B cell (primary cell): Measurements from ENCODE around the gene C3orf22. TPM values are rescaled to one million over a fixed set of nuclear protein-coding genes. Genes with fewer than 3 reads are reported as not detected.

Experiments
- ATAC-seq: fragments of 200-7000 bp; cut with Tn5 transposase; one replicate; pipeline ENCODE4 v1.10.0; 2021; ENCODE audit warnings: low read depth, mild to moderate bottlenecking, moderate number of reproducible peaks, moderate library complexity
- CTCF ChIA-PET: fragments of 350-600 bp; sonication (Branson Sonifier 250); formaldehyde crosslinking; loops from one replicate; lab custom pipeline; 2021; ENCODE audit warnings: antibody characterized with exemption, inconsistent platforms; lab: Charles Lee
- POLR2A ChIA-PET: fragments of 350-600 bp; sonication (Branson Sonifier 250); formaldehyde crosslinking; loops from one replicate; lab custom pipeline; 2021; ENCODE audit warnings: antibody characterized with exemption; lab: Charles Lee
- DNase-seq: peaks from one replicate; pipeline ENCODE4 v3.0.0; 2013
- H2AFZ ChIP-seq: 2 replicates; pipeline ENCODE4 v1.6.1; 2012; ENCODE audit warnings: mild to moderate bottlenecking, low read depth, low read length; ENCODE audit not compliant: insufficient read depth, poor library complexity, severe bottlenecking
- H3K27ac ChIP-seq, 2 donors: 1 replicate in 1 of 2; 2 replicates in 1 of 2; pipeline ENCODE4 v1.5.1; 2012 to 2013; ENCODE audit warnings: low read length in 2 of 2, mild to moderate bottlenecking in 2 of 2, moderate library complexity in 1 of 2
- H3K27me3 ChIP-seq, 4 experiments: fragments of 200-600 bp in 1 of 4; sonication (generic) in 1 of 4; replicated peaks in 1 of 4; 1 replicate in 2 of 4; 2 replicates in 2 of 4; pipeline versions ENCODE4 v1.6.1 to v1.7.0; 2013 to 2016; ENCODE audit warnings: low read length in 3 of 4, mild to moderate bottlenecking in 2 of 4, mixed read lengths in 1 of 4, moderate library complexity in 1 of 4; ENCODE audit not compliant: insufficient read depth in 4 of 4, control insufficient read depth in 3 of 4; ENCODE audit errors: control extremely low read depth in 1 of 4
- H3K36me3 ChIP-seq, 2 experiments: replicated peaks in 1 of 2; 1 replicate in 1 of 2; 2 replicates in 1 of 2; pipeline versions ENCODE4 v1.6.1 to v1.7.1; 2013; ENCODE audit warnings: low read length in 1 of 2; ENCODE audit not compliant: insufficient read depth in 2 of 2, control insufficient read depth in 1 of 2; ENCODE audit errors: control extremely low read depth in 1 of 2, extremely low read depth in 1 of 2
- H3K4me1 ChIP-seq, 2 donors: fragments of 200-600 bp in 1 of 2; sonication (generic) in 1 of 2; 1 replicate in 1 of 2; 2 replicates in 1 of 2; pipeline versions ENCODE4 v1.5.1 to v1.6.1; 2013 to 2017; ENCODE audit warnings: low read length in 2 of 2; ENCODE audit not compliant: control insufficient read depth in 2 of 2, insufficient read depth in 2 of 2
- H3K4me2 ChIP-seq: replicated peaks from 2 replicates; pipeline ENCODE3; 2012; ENCODE audit warnings: mild to moderate bottlenecking, low read depth, low read length; ENCODE audit not compliant: poor library complexity, severe bottlenecking
- H3K4me3 ChIP-seq, 5 experiments: fragments of 200-600 bp in 1 of 5; sonication (generic) in 1 of 5; 1 replicate in 3 of 5; 2 replicates in 2 of 5; pipeline versions ENCODE4 v1.5.1 to v1.7.0; 2011 to 2016; ENCODE audit warnings: low read length in 4 of 5, mild to moderate bottlenecking in 4 of 5, low read depth in 2 of 5, control low read depth in 1 of 5, moderate library complexity in 1 of 5; ENCODE audit not compliant: insufficient read depth in 1 of 5; ENCODE audit errors: control extremely low read depth in 1 of 5, extremely low read depth in 1 of 5
- H3K79me2 ChIP-seq: fragments of 200-600 bp; sonication (generic); one replicate; pipeline ENCODE4 v1.6.0; 2016; ENCODE audit warnings: low read length; ENCODE audit not compliant: control insufficient read depth, insufficient read depth
- H3K9ac ChIP-seq: fragments of 200-600 bp; sonication (generic); 2 replicates; pipeline ENCODE4 v1.6.1; 2017; ENCODE audit warnings: mild to moderate bottlenecking, low read length, moderate library complexity
- H3K9me3 ChIP-seq, 3 donors: one replicate each; pipeline versions ENCODE4 v1.6.1 to v1.7.1; 2013; ENCODE audit warnings: low read length in 2 of 3; ENCODE audit not compliant: control insufficient read depth in 2 of 3, insufficient read depth in 1 of 3; ENCODE audit errors: control extremely low read depth in 1 of 3
- H4K20me1 ChIP-seq: 2 replicates; pipeline ENCODE4 v1.6.0; 2012; ENCODE audit warnings: mild to moderate bottlenecking, low read length; ENCODE audit not compliant: insufficient read depth, control insufficient read depth, poor library complexity, severe bottlenecking
- H3K27ac Mint-ChIP-seq: one replicate; pipeline ENCODE4 v1.8.0; 2021; ENCODE audit warnings: mixed read lengths
- H3K27me3 Mint-ChIP-seq: one replicate; pipeline ENCODE4 v1.8.0; 2021; ENCODE audit warnings: mixed read lengths
- H3K4me1 Mint-ChIP-seq: one replicate; pipeline ENCODE4 v1.8.0; 2021; ENCODE audit warnings: mixed read lengths
- H3K4me3 Mint-ChIP-seq: one replicate; pipeline ENCODE4 v1.8.0; 2021; ENCODE audit warnings: mixed read lengths
- H3K9me3 Mint-ChIP-seq: one replicate; pipeline ENCODE4 v1.8.0; 2022; ENCODE audit warnings: mixed read lengths; ENCODE audit not compliant: insufficient read depth
- EZH2 ChIP-seq: IDR thresholded peaks from 2 replicates; pipeline ENCODE4 v1.6.1; 2012; ENCODE audit warnings: borderline replicate concordance, low read depth, mild to moderate bottlenecking, moderate library complexity, low read length; ENCODE audit not compliant: insufficient read depth, poor library complexity, severe bottlenecking
- WGBS: methylation state at CpG from one replicate; pipeline ENCODE4 v1.1.5; 2013; ENCODE audit warnings: missing lambda C conversion rate; ENCODE audit not compliant: insufficient coverage; 5-methylcytosine and 5-hydroxymethylcytosine counted together
- intact Hi-C: fragments of 100-400 bp; cut with micrococcal nuclease; formaldehyde crosslinking; loops from one replicate; pipeline ENCODE4 v1.10.0; 2022
- polyA plus RNA-seq: library from polyadenylated mRNA; depleted of rRNA; stranded (reverse); fragments of >200 nt; gene quantifications from 2 replicates; pipeline ENCODE4 v1.2.3, GENCODE V29; 2012
- total RNA-seq, 2 donors: library from RNA; stranded (reverse); fragments of 120-200 nt in 1 of 2; gene quantifications; 1 replicate in 1 of 2; 2 replicates in 1 of 2; pipeline versions ENCODE4 v1.2.3 to v1.2.4, GENCODE V29; 2013 to 2022
- TF ChIP-seq, protein P1 (sequence below): fragments of 200-600 bp; IDR thresholded peaks from one replicate; pipeline ENCODE4 v1.8.0; 2022; ENCODE audit warnings: antibody characterized with exemption, mild to moderate bottlenecking

C3orf22 gene
- total and polyA plus RNA-seq, 2 donors (not counting 1 experiment from before 2014, with no cell fraction given), result not detected

DNA sequence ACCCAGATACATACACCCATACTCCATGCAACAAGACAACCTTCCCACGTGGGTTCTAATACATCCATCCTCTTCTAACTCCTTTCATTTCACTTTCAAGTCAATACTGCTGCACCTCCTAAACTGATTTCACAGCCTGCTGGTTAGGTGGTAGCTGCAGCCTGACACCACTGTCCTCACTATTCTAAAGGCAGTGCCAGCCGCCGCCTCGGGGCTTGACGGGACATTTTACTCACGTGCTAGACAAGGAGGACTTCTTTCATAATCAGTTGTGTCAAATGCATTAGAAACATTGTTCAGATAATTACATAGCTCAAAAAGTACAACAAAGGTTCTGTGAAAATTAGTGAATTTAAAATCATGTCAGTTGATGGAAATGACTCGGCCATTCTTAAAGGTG, 47.4 kb downstream of the C3orf22 start:
- Mint-ChIP-seq H3K9me3 (no peaks in the 10 kb centered on the region), H3K4me1 (no peaks in the 10 kb centered on the region), H3K27ac (no peak overlapping the region), H3K27me3 (no peaks in the 10 kb centered on the region), H3K4me3 (no peak overlapping the region)
- Histone ChIP-seq H3K4me2 (no peak overlapping the region), H3K79me2 (no peaks in the 10 kb centered on the region), H3K9ac (no peak overlapping the region), H4K20me1 (no peaks in the 10 kb centered on the region), H3K4me1 (no peaks in the 10 kb centered on the region), H3K27me3 (no peaks in the 10 kb centered on the region), H2AFZ (no peak overlapping the region), H3K36me3 (no peaks in the 10 kb centered on the region), H3K9me3 (no peaks in the 10 kb centered on the region), H3K4me3 (no peak overlapping the region), H3K27ac (no peak overlapping the region)
- intact Hi-C loops, result no loop called here
- ATAC-seq (no peak), DNase-seq (no peak)
- POLR2A ChIA-PET, result no interaction called here
- 79% methylated on average over 2 of the region's 7 CpGs for WGBS
- TF ChIP-seq, protein P1, sequence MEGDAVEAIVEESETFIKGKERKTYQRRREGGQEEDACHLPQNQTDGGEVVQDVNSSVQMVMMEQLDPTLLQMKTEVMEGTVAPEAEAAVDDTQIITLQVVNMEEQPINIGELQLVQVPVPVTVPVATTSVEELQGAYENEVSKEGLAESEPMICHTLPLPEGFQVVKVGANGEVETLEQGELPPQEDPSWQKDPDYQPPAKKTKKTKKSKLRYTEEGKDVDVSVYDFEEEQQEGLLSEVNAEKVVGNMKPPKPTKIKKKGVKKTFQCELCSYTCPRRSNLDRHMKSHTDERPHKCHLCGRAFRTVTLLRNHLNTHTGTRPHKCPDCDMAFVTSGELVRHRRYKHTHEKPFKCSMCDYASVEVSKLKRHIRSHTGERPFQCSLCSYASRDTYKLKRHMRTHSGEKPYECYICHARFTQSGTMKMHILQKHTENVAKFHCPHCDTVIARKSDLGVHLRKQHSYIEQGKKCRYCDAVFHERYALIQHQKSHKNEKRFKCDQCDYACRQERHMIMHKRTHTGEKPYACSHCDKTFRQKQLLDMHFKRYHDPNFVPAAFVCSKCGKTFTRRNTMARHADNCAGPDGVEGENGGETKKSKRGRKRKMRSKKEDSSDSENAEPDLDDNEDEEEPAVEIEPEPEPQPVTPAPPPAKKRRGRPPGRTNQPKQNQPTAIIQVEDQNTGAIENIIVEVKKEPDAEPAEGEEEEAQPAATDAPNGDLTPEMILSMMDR, result no peak
- TF ChIP-seq EZH2, result no peak
- CTCF ChIA-PET, result interaction anchor here (0.7 kb wide), 1 partner anchor 1037 kb away, joined by 3 read pairs; no protein-coding TSS in a partner anchor

DNA sequence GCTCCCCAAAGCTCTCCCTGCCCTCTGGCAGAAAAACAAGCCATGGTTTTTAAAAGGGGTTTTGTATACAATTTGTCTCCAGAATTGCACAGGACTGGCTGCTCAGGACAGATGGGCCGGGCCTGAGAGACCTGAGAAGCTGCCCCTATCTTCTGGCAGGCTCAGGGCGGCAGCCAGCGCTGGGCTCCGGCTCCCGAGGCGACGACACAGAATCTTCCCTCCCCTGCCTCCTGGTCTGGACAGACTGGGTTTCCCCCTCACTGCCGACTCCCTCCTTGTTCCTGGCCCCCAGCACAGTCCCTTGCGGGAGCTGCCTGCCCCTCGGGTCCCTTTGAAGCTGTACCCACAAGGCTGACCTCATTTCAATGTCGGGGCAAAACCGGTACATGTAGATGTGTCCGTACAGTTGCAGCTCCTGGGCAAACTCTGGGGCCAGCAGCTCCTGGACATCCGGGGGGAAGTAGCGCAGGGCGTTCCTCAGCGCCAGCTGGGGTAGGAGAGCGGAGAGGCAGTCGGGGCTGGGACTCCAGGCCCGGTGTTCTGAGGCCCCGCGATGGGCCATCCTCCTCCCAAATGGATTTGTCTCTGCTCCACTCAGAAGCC, 48.3 kb downstream of the C3orf22 start:
- Histone ChIP-seq H3K4me3 (no peak overlapping the region), H2AFZ (no peak overlapping the region), H3K4me1 (no peaks in the 10 kb centered on the region), H3K27me3 (no peaks in the 10 kb centered on the region), H3K4me2 (no peak overlapping the region), H3K27ac (no peak overlapping the region), H3K9ac (no peak overlapping the region), H4K20me1 (no peaks in the 10 kb centered on the region), H3K36me3 (no peaks in the 10 kb centered on the region), H3K9me3 (no peaks in the 10 kb centered on the region), H3K79me2 (no peaks in the 10 kb centered on the region)
- intact Hi-C loops, result no loop called here
- H3K27ac Mint-ChIP-seq, result no peak overlapping the region
- ChIA-PET CTCF (interaction anchor here (0.7 kb wide), 1 partner anchor 1038 kb away, joined by 3 read pairs; no protein-coding TSS in a partner anchor), POLR2A (no interaction called here)
- no peak for DNase-seq
- no peaks in the 10 kb centered on the region for H3K4me1 Mint-ChIP-seq
- H3K27me3 Mint-ChIP-seq, result peaks cover under 1% of the 10 kb centered on the region
- no peaks in the 10 kb centered on the region for H3K9me3 Mint-ChIP-seq
- H3K4me3 Mint-ChIP-seq, result no peak overlapping the region
- no peak for ATAC-seq
- 89% methylated on average over 22 of the region's 22 CpGs for WGBS
- no peak for TF ChIP-seq EZH2
